GF-D8 (cell line): ENCODE data around the gene PCGF1.
A peak's percentile ranks its signal among the peaks of the same experiment; 100 is the strongest.
"Not testable (repeated sequence)": the region's sequence is repeated elsewhere in the genome, so short reads cannot be mapped to it uniquely, and the experiment has no call there.

Experiments used
- DNase-seq: peaks from one replicate; lab custom pipeline; 2025; lab: John Stamatoyannopoulos, UW

Gene PCGF1

GRCh38 chr2:74472086-74472944 lies 35.2 kb downstream of the PCGF1 start, which contains the start of gene MRPL53:
MRPL53 (minus strand) TSS chr2:74472680; CDS start chr2:74472660, 20 bp downstream.
- peak; percentile 87 for DNase-seq

- no peak for DNase-seq
Observed at GRCh38 chr2:74471332-74472065, 36.0 kb downstream of the PCGF1 start.

GRCh38 chr2:74470742-74471141 lies 36.8 kb downstream of the PCGF1 start:
- DNase-seq = not testable (repeated sequence)

GRCh38 chr2:74464406-74464805 lies 43.1 kb downstream of the PCGF1 start:
- DNase-seq = no peak

GRCh38 chr2:74462786-74463105 lies 44.7 kb downstream of the PCGF1 start:
- no peak for DNase-seq

- DNase-seq = no peak
Observed at GRCh38 chr2:74462054-74462785, 45.3 kb downstream of the PCGF1 start.

GRCh38 chr2:74461187-74462053 lies 46.1 kb downstream of the PCGF1 start:
- DNase-seq = no peak

- not testable (repeated sequence) for DNase-seq
Observed at GRCh38 chr2:74460187-74460586, 47.3 kb downstream of the PCGF1 start.

GRCh38 chr2:74459503-74460118 lies 47.9 kb downstream of the PCGF1 start:
- not testable (repeated sequence) for DNase-seq

- DNase-seq = no peak
Observed at GRCh38 chr2:74458938-74459363, 48.5 kb downstream of the PCGF1 start.

GRCh38 chr2:74458132-74458937 lies 49.2 kb downstream of the PCGF1 start, which contains the start of gene WBP1:
WBP1 (plus strand) TSS chr2:74458438; CDS start chr2:74458603, 165 bp downstream.
- peak; percentile 98 for DNase-seq

- peak; percentile 8 for DNase-seq
Observed at GRCh38 chr2:74457549-74458131, 49.9 kb downstream of the PCGF1 start.

- no peak for DNase-seq
Observed at GRCh38 chr2:74457129-74457548, 50.4 kb downstream of the PCGF1 start.
